HG03439 (cell line): ENCODE results near the gene AZGP1.
A peak's percentile ranks its signal among the peaks of the same experiment; 100 is the strongest.
"Not testable (repeated sequence)": the region's sequence is repeated elsewhere in the genome, so short reads cannot be mapped to it uniquely, and the experiment has no call there.

Experiments used
- ATAC-seq: cut with Tn5 transposase; IDR thresholded peaks from one replicate; pipeline ENCODE4 v1.9.1; 2021; ENCODE audit warnings: mild to moderate bottlenecking, moderate library complexity; ENCODE audit not compliant: unreplicated experiment

AZGP1 gene

DNA sequence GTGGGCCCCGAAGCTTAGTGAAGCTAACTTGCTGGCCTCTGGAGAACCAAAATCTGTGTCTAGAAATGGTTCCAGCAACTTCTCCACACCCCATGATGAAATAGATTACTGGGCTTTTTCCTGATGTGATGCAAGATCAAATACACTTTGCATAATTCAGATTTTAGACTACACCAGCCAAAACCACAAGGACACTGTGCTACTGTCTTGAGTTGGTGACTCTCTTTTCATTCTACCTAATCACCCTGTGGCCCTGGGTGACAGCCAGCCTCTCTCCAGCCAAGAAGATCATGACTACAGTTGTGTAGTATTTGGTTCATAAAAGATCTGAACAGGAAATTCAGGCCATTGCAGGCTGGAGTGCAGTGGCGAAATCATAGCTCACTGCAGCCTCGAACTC is 22.2 kb downstream of the AZGP1 start:
- no peak for ATAC-seq

DNA sequence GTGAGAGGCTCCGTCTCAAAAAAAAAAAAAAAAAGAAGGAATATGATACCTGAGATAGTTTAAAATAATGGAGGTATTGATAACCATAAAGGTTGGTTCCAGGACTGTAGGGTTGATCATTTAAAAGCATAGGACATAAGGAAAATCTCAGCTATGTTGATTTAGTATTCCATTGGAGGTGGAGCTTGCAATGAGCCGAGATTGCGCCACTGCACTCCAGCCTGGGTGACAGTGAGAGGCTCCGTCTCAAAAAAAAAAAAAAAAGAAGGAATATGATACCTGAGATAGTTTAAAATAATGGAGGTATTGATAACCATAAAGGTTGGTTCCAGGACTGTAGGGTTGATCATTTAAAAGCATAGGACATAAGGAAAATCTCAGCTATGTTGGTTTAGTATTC is 23.2 kb downstream of the AZGP1 start:
- ATAC-seq = not testable (repeated sequence)

DNA sequence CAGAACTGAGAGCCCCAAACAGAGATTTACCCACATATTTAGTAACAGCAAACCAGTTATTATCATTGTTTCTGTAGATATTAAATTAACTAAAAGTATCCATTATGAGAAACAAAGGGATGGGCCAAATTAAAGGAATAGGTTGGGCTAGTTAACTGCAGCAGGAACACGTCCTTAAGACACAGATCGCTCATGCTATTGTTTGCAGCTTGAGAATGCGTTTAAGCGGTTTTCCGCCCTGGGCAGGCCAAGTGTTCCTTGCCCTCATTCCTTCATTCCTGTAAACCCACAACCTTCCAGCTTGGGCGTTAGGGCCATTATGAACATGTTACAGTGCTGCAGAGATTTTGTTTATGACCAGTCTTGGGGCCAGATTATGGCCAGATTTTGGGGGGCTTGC is 25.0 kb downstream of the AZGP1 start:
- not testable (repeated sequence) for ATAC-seq

DNA sequence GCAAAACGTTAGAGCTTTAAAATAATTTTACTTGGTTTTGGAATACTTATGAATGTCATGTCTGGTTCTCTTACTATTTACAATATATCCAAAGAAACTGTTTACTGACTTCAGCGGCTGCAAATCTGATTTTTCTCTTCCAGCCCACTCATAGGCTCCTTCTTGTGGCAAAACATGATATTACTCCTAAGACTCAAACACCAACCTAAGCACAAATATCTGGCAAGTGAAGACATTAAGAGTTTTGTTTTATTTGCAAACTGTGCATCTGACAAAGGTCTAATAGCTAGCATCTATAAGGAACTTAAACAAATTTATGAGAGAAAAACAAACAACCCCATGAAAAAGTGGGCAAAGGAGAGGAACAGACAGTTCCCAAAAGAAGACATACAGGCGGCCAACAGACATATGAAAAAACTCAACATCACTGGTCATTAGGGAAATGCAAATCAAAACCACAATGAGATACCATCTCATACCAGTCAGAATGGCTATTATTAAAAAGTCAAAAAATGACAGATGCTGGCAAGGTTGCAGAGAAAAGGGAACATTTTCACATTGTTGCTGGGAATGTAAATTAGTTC is 26.1 kb downstream of the AZGP1 start:
- ATAC-seq = no peak

- no peak for ATAC-seq
Observed at GRCh38 chr7:99947608-99948007, 28.2 kb downstream of the AZGP1 start.

DNA sequence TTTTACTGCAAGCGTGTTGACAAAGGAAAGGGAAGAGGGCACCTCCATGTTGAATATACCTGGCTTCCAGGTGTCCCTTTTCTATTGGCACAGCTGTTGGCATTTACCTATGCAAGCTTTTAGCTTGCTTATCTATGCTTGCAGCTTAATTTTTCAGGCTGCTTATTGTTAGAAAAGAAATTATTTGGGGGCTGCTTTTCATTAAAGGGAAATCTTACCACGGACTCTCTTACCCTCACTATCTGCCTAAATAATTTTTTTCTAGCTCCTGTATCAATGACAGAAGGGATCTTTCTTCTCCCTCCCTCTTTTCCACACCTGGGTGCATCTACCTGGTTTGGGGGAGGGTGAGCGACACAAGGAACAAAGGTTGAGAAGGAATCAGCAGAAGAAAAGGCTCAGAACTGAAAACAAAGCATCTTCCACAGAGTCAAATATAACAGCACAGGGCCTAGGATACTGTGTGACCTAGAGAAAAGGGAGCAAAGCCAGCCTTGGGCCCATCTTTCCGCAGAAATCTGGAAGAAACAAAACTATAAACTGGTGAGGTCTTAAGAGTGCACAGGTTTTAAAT is 31.2 kb downstream of the AZGP1 start:
- ATAC-seq = no peak

GRCh38 chr7:99943641-99944496 is 32.0 kb downstream of the AZGP1 start:
- ATAC-seq = no peak

GRCh38 chr7:99938296-99938695 is 37.5 kb downstream of the AZGP1 start:
- no peak for ATAC-seq

DNA sequence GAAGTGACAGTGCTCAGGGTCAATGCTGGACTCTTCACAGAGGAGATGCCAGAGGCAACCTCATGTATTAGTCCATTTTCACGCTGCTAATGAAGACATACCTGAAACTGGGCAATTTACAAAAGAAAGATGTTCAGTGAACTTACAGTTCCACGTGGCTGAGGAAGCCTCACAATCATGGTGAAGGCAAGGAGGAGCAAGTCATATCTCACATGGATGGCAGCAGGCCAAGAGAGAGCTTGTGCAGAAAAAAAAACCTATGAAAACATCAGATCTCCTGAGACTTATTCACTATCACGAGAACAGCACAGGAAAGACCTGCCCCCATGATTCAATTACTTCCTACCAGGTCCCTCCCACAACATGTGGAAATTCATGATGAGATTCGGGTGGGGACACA is 40.8 kb downstream of the AZGP1 start:
- not testable (repeated sequence) for ATAC-seq

GRCh38 chr7:99930376-99930775 is 45.5 kb downstream of the AZGP1 start:
- no peak for ATAC-seq

DNA sequence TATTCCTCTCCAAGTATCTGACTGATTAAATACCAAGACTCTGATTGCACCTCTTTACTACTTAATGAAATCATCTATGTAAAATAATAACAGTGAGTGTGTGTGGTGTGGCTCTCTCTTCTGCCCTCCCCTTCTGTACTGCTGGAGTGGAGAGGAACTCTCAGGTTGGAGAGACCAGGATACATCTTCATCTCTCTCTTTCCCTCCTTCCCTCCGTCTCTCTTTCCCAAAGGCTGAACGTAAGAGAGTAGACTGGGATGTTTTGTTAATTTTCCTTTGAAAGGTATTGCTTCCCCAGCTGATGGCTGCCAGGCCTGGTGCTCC is 46.1 kb downstream of the AZGP1 start:
- no peak for ATAC-seq

DNA sequence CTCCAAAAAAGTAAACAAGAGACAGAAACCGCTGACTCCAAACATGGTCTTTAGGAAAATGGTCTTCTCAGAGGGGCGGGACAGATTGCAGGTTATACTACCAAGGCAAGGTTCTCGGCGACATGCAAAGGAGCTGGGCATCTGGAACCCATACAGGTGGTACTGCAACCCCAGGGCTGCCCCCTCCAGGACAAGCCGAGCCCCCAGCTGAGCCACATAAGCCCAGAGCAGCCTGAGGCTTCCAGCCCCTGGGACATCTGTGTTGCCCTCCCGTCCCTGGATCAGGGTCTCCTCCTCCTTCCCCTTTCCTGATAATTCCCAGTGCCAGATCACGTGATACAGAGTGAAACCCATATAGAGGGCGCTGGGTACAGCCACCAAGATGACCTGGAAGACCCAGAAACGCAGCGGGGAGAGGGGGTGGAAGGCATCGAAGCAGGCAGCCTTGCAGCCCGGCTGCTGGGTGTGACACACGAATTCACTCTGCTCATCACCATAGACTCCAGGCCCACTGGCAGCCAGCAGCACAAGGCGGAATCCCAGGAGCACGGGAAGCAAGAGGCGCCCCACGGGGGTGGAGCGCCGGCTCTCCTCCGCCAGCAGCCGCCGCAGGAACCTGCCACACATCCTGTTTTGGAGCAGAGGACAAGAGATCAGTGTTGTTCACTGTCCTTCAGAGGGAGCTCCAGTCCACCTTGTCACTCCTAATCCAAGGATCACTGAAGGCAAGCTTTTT is 46.7 kb downstream of the AZGP1 start, which contains the start of gene GJC3:
Gene GJC3 (minus strand): TSS at position 627 of the 736 bp plus-strand sequence. CDS start 0 bp downstream, at position 627.
- ATAC-seq = no peak

GRCh38 chr7:99928188-99928587 is 47.6 kb downstream of the AZGP1 start:
- no peak for ATAC-seq

- no peak for ATAC-seq
Observed at GRCh38 chr7:99927536-99927935, 48.3 kb downstream of the AZGP1 start.

GRCh38 chr7:99926321-99926720 is 49.5 kb downstream of the AZGP1 start:
- no peak for ATAC-seq

DNA sequence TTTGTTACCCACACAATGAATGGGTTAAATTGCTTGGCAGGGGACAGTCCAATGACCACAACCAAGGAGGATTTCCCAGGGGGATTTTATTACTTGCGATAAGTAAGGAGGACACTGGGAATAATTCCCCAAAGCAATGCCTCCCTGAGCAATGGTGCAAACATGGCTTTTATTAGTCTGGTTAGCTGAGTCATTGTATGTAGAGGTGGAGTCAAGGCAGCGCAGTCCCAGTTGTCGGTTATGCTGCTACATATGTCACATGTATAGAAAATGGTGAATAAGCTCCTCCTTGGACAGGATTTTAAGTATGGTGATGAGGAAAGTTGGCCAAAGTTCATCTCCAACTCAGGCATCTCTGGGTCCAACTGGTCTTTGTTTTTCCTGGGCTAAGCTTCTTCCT is 52.6 kb downstream of the AZGP1 start:
- ATAC-seq = no peak

DNA sequence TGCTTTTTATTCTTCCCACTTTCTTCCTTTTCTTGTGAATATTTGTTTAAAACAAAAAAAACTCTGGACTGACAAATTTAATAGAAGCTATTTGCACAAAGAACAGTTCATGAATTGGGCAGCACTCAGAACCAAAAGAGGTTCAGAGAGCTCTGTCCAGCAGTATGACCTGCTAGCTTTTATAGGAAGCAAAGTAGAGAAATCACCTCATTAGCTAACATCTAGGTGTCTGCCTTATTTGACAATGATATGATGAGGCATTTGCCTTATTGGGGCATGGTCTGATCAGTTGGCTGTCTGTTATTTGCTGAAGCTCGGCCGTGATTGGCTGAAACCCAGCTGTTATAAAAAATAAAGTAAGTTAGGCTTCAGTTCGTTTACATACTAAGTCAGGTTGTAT is 55.7 kb downstream of the AZGP1 start:
- no peak for ATAC-seq

DNA sequence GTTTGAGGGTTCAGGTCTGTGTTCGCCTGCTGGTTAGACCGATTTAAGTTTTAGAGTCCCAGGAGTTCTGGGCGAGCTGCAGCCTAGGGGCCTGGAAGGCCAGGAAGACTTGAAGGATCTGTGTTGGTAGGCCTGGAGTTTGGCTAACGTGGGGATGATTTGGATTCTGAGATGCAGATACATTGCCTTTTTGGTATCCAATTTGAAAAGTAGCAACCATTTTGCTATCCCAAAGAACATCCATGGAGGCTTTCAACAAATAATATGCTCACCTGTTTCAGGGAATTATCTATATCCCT is 56.1 kb downstream of the AZGP1 start:
- ATAC-seq = no peak

DNA sequence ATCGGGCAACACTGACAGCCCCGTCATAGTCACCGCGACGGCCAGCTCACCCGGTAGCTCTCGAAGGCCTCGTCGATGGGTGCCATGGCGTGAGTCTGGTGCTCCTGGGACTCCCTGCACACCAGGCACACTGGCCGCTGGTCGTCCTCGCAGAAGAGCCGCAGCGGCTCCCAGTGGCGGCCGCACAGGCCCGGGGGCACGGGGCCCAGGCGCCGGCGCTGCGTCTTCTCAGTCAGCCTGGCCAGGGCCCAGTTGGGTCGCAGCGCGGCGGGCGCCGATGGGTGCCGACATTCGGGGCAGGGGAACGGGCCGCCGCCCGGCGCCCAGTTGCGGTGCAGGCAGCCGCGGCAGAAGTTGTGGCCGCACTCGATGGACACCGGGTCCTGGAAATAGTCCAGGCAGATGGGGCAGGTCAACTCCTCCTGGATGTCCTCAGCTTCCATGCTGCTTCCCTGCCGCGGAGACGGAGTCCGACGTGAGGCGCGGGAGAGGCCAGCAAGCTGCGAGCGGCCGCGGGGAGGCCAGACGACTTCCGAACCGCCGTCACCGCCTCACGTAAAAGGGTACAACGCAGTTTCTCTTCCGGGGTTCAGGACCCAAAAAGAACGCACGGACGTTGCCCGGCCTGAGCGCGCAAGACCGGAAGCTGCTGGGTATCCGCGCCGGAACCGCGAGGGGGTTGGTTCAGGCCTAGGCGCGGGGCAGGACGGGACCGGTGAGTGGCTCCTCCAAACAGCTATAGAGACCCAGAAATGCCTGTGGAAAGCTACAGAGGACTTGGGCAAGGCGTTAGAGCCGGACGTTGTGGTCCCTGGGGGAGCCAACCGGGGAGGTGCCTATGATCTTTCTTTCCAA is 56.6 kb downstream of the AZGP1 start, which contains the start of gene TRIM4:
Gene TRIM4 (minus strand): TSS at position 572 of the 855 bp plus-strand sequence. CDS start 129 bp downstream, at position 443.
- ATAC-seq = peak; percentile 95
